ENCODE measurements around the gene TAF11L4.
"Not testable (repeated sequence)": the region's sequence is repeated elsewhere in the genome, so short reads cannot be mapped to it uniquely, and the experiment has no call there.

The TAF11L4 gene

GRCh38 chr5:17487174-17487512, 34.5 kb upstream of the TAF11L4 start:
- H3K4me1 ChIP-seq (ENCODE audit: insufficient read depth, poor library complexity, severe bottlenecking), result no peaks in the 10 kb centered on the region
- no peaks in the 10 kb centered on the region for H3K9me3 ChIP-seq (ENCODE audit: severe bottlenecking)
- no peak for ATAC-seq (ENCODE audit: low read depth)
- TF ChIP-seq CTCF (IDR thresholded peaks at IDR 0.05; ENCODE audit: poor library complexity, severe bottlenecking), result no peak
- no peak for DNase-seq (ENCODE audit: low spot score)
- no peaks in the 10 kb centered on the region for H3K36me3 ChIP-seq (ENCODE audit: low read depth)
- no peak overlapping the region for H3K27ac ChIP-seq (ENCODE audit: poor library complexity, severe bottlenecking)
- H3K4me3 ChIP-seq (ENCODE audit: severe bottlenecking), result no peak overlapping the region
- peaks cover 3% of the 10 kb centered on the region for H3K27me3 ChIP-seq (ENCODE audit: insufficient read depth, poor library complexity, severe bottlenecking)

- not testable (repeated sequence) for ATAC-seq (ENCODE audit: low read depth); H3K27me3 ChIP-seq (ENCODE audit: insufficient read depth, poor library complexity, severe bottlenecking); H3K4me1 ChIP-seq (ENCODE audit: insufficient read depth, poor library complexity, severe bottlenecking); H3K9me3 ChIP-seq (ENCODE audit: severe bottlenecking); H3K4me3 ChIP-seq (ENCODE audit: severe bottlenecking); H3K36me3 ChIP-seq (ENCODE audit: low read depth); DNase-seq (ENCODE audit: low spot score); H3K27ac ChIP-seq (ENCODE audit: poor library complexity, severe bottlenecking)
Measured at GRCh38 chr5:17491257-17491656, 30.3 kb upstream of the TAF11L4 start.

GRCh38 chr5:17492770-17493169, 28.8 kb upstream of the TAF11L4 start:
- no peaks in the 10 kb centered on the region for H3K4me1 ChIP-seq (ENCODE audit: insufficient read depth, poor library complexity, severe bottlenecking)
- peaks cover 3% of the 10 kb centered on the region for H3K27me3 ChIP-seq (ENCODE audit: insufficient read depth, poor library complexity, severe bottlenecking)
- no peaks in the 10 kb centered on the region for H3K36me3 ChIP-seq (ENCODE audit: low read depth)
- H3K27ac ChIP-seq (ENCODE audit: poor library complexity, severe bottlenecking), result no peak overlapping the region
- ATAC-seq (ENCODE audit: low read depth) (no peak), DNase-seq (ENCODE audit: low spot score) (no peak)
- no peaks in the 10 kb centered on the region for H3K9me3 ChIP-seq (ENCODE audit: severe bottlenecking)
- no peak overlapping the region for H3K4me3 ChIP-seq (ENCODE audit: severe bottlenecking)
- no peak for TF ChIP-seq CTCF (IDR thresholded peaks at IDR 0.05; ENCODE audit: poor library complexity, severe bottlenecking)

GRCh38 chr5:17497446-17497845, 24.2 kb upstream of the TAF11L4 start:
- Histone ChIP-seq H3K4me3 (ENCODE audit: severe bottlenecking) (no peak overlapping the region), H3K4me1 (ENCODE audit: insufficient read depth, poor library complexity, severe bottlenecking) (no peaks in the 10 kb centered on the region), H3K27me3 (ENCODE audit: insufficient read depth, poor library complexity, severe bottlenecking) (no peaks in the 10 kb centered on the region), H3K36me3 (ENCODE audit: low read depth) (no peaks in the 10 kb centered on the region), H3K9me3 (ENCODE audit: severe bottlenecking) (no peaks in the 10 kb centered on the region), H3K27ac (ENCODE audit: poor library complexity, severe bottlenecking) (no peak overlapping the region)
- DNase-seq (ENCODE audit: low spot score) (no peak), ATAC-seq (ENCODE audit: low read depth) (no peak)
- TF ChIP-seq CTCF (IDR thresholded peaks at IDR 0.05; ENCODE audit: poor library complexity, severe bottlenecking), result no peak

- not testable (repeated sequence) for H3K27ac ChIP-seq (ENCODE audit: poor library complexity, severe bottlenecking); ATAC-seq (ENCODE audit: low read depth); H3K9me3 ChIP-seq (ENCODE audit: severe bottlenecking); H3K36me3 ChIP-seq (ENCODE audit: low read depth); H3K27me3 ChIP-seq (ENCODE audit: insufficient read depth, poor library complexity, severe bottlenecking); H3K4me1 ChIP-seq (ENCODE audit: insufficient read depth, poor library complexity, severe bottlenecking); H3K4me3 ChIP-seq (ENCODE audit: severe bottlenecking); DNase-seq (ENCODE audit: low spot score)
Measured at GRCh38 chr5:17497931-17498330, 23.7 kb upstream of the TAF11L4 start, which contains the start of gene TAF11L2. Gene TAF11L2 (plus strand): TSS chr5:17498231.

GRCh38 chr5:17511775-17512325, 9.8 kb upstream of the TAF11L4 start:
- Histone ChIP-seq H3K27me3 (ENCODE audit: insufficient read depth, poor library complexity, severe bottlenecking) (peaks cover 2% of the 10 kb centered on the region), H3K9me3 (ENCODE audit: severe bottlenecking) (no peaks in the 10 kb centered on the region), H3K4me3 (ENCODE audit: severe bottlenecking) (no peak overlapping the region), H3K4me1 (ENCODE audit: insufficient read depth, poor library complexity, severe bottlenecking) (no peaks in the 10 kb centered on the region), H3K36me3 (ENCODE audit: low read depth) (no peaks in the 10 kb centered on the region), H3K27ac (ENCODE audit: poor library complexity, severe bottlenecking) (no peak overlapping the region)
- TF ChIP-seq CTCF (IDR thresholded peaks at IDR 0.05; ENCODE audit: poor library complexity, severe bottlenecking), result no peak
- ATAC-seq (ENCODE audit: low read depth) (no peak), DNase-seq (ENCODE audit: low spot score) (no peak)

GRCh38 chr5:17517526-17517925, 4.1 kb upstream of the TAF11L4 start:
- H3K27me3 ChIP-seq (ENCODE audit: insufficient read depth, poor library complexity, severe bottlenecking); H3K4me3 ChIP-seq (ENCODE audit: severe bottlenecking); H3K36me3 ChIP-seq (ENCODE audit: low read depth); H3K27ac ChIP-seq (ENCODE audit: poor library complexity, severe bottlenecking); ATAC-seq (ENCODE audit: low read depth); H3K4me1 ChIP-seq (ENCODE audit: insufficient read depth, poor library complexity, severe bottlenecking); H3K9me3 ChIP-seq (ENCODE audit: severe bottlenecking): not testable (repeated sequence)
- peak; percentile 74 for DNase-seq (ENCODE audit: low spot score)

- not testable (repeated sequence) for DNase-seq (ENCODE audit: low spot score); H3K4me3 ChIP-seq (ENCODE audit: severe bottlenecking); H3K36me3 ChIP-seq (ENCODE audit: low read depth); H3K27ac ChIP-seq (ENCODE audit: poor library complexity, severe bottlenecking); H3K4me1 ChIP-seq (ENCODE audit: insufficient read depth, poor library complexity, severe bottlenecking); ATAC-seq (ENCODE audit: low read depth); H3K9me3 ChIP-seq (ENCODE audit: severe bottlenecking); H3K27me3 ChIP-seq (ENCODE audit: insufficient read depth, poor library complexity, severe bottlenecking)
Measured at GRCh38 chr5:17518067-17518466, 3.5 kb upstream of the TAF11L4 start, which contains the start of gene TAF11L3. Gene TAF11L3 (plus strand): TSS chr5:17518367.

All from RWPE2 (cell line).